Transverse colon (tissue), 4 donors: ENCODE results near the gene DEAF1. TPM values are rescaled to one million over a fixed set of nuclear protein-coding genes. Genes with fewer than 3 reads are reported as not detected.

Experiments used
- DNase-seq: peaks from one replicate; pipeline ENCODE4 v3.0.0-alpha.2; 2019
- H3K27ac ChIP-seq, 4 donors: fragments of 200-600 bp; sonication (generic); 2 replicates each; pipeline ENCODE4 v1.5.1; 2016 to 2018; ENCODE audit warnings: inconsistent platforms in 4 of 4
- H3K27me3 ChIP-seq: fragments of 200-600 bp; sonication (generic); 2 replicates; pipeline ENCODE4 v1.5.1; 2017; ENCODE audit warnings: inconsistent platforms
- H3K36me3 ChIP-seq, 4 donors: fragments of 200-600 bp; sonication (generic); 2 replicates each; pipeline ENCODE4 v1.5.1; 2017 to 2019; ENCODE audit warnings: inconsistent platforms in 4 of 4
- H3K4me1 ChIP-seq, 4 donors: fragments of 200-600 bp; sonication (generic); 2 replicates each; pipeline ENCODE4 v1.5.1; 2017 to 2020; ENCODE audit warnings: inconsistent platforms in 4 of 4
- H3K4me3 ChIP-seq, 4 donors: fragments of 200-600 bp; sonication (generic); 1 replicate in 1 of 4; 2 replicates in 3 of 4; pipeline versions ENCODE4 v1.5.1 to v1.6.1; 2017 to 2019; ENCODE audit warnings: inconsistent platforms in 4 of 4
- H3K9me3 ChIP-seq, 2 donors: fragments of 200-600 bp; sonication (generic); 2 replicates each; pipeline ENCODE4 v1.5.1; 2017 to 2019; ENCODE audit warnings: inconsistent platforms in 2 of 2
- CTCF ChIP-seq, 5 experiments: fragments of 200-600 bp in 3 of 5; fragments of 450-650 bp in 2 of 5; sonication (generic) in 3 of 5; IDR thresholded peaks; 1 replicate in 2 of 5; 2 replicates in 3 of 5; pipeline ENCODE4 v1.5.1; 2016 to 2017; ENCODE audit warnings: antibody characterized with exemption in 5 of 5, inconsistent platforms in 3 of 5, mild to moderate bottlenecking in 2 of 5, moderate library complexity in 1 of 5
- EP300 ChIP-seq: sonication (generic); formaldehyde crosslinking; IDR thresholded peaks from one replicate; pipeline ENCODE4 v1.6.1; 2017; ENCODE audit warnings: antibody characterized with exemption, low read depth
- POLR2A ChIP-seq: fragments of 450-650 bp; IDR thresholded peaks from one replicate; pipeline ENCODE4 v1.6.1; 2016; ENCODE audit warnings: antibody characterized with exemption, mild to moderate bottlenecking, moderate library complexity
- POLR2AphosphoS5 ChIP-seq, 3 donors: sonication (generic); formaldehyde crosslinking; IDR thresholded peaks; one replicate each; pipeline ENCODE4 v1.6.1; 2016; ENCODE audit warnings: antibody characterized with exemption in 3 of 3
- WGBS, 2 donors: methylation state at CpG; one replicate each; pipeline ENCODE4 v1.1.5; 2018; ENCODE audit warnings: low coverage in 1 of 2; 5-methylcytosine and 5-hydroxymethylcytosine counted together
- in situ Hi-C, 4 donors: fragments of 200-750 bp; cut with MboI; loops; one replicate each; pipeline versions ENCODE4 v1.15.0 to v1.15.1; 2017; ENCODE audit warnings: low sequenced_read_pairs in 3 of 4, low pct_ligation_motif_present in 1 of 4, low pct_unique_long_range_greater_than_20kb in 1 of 4
- intact Hi-C: fragments of 100-400 bp; cut with DNase I; formaldehyde crosslinking; loops from one replicate; pipeline ENCODE4 v1.15.1; 2023; ENCODE audit warnings: low total_unique reads
- total RNA-seq, 4 donors: library from RNA; depleted of rRNA; stranded (reverse); fragments of >200 nt; gene quantifications; one replicate each; pipeline ENCODE4 v1.1.0, GENCODE V29; 2016

DEAF1 gene
- total RNA-seq, 4 donors from 2014 or later: 24.4 to 84.5 (median 34.0) TPM

GRCh38 chr11:617199-617911, 77.7 kb downstream of the DEAF1 start:
- Histone ChIP-seq H3K4me3 (no peak overlapping the region), H3K9me3 (no peaks in the 10 kb centered on the region), H3K27ac (no peak overlapping the region), H3K36me3 (no peaks in the 10 kb centered on the region), H3K27me3 (no peaks in the 10 kb centered on the region), H3K4me1 (peaks cover 20 to 38% (median 34%) of the 10 kb centered on the region in 4 donors)
- in situ Hi-C loops (no loop called here), intact Hi-C loops (no loop called here)
- DNase-seq: no peak
- WGBS, 2 donors: 83 to 95% methylated on average over 3 to 56 of the region's 57 CpGs
- TF ChIP-seq CTCF (IDR thresholded peaks at IDR 0.05) (no peak), POLR2A (no peak), POLR2AphosphoS5 (IDR thresholded peaks at IDR 0.05) (no peak), EP300 (no peak)

- Histone ChIP-seq H3K36me3 (peaks cover 0 to under 1% (median under 1%) of the 10 kb centered on the region in 4 donors), H3K4me3 (peak overlapping the region in 3 of 4 donors; percentile 51 to 78 (median 67)), H3K9me3 (no peaks in the 10 kb centered on the region), H3K27me3 (no peaks in the 10 kb centered on the region), H3K4me1 (peaks cover 20 to 46% (median 36%) of the 10 kb centered on the region in 4 donors), H3K27ac (peak overlapping the region; percentile 92 to 99 (median 96))
- intact Hi-C loops: no loop called here
- 60 to 77% methylated on average over 1 to 37 of the region's 39 CpGs for WGBS, 2 donors
- in situ Hi-C loops: no loop called here
- DNase-seq: no peak
- TF ChIP-seq POLR2AphosphoS5 (IDR thresholded peaks at IDR 0.05): peak in 1 of 3 donors; percentile 0
- no peak for TF ChIP-seq CTCF (IDR thresholded peaks at IDR 0.05)
These were observed 78.5 kb downstream of the DEAF1 start for GRCh38 chr11:616320-617198.

GRCh38 chr11:615504-616319, 79.3 kb downstream of the DEAF1 start, which contains the start of gene IRF7:
IRF7 (minus strand) TSS chr11:615950; CDS start chr11:615364, 586 bp downstream.
- in situ Hi-C loops: no loop called here
- Histone ChIP-seq H3K27me3 (no peaks in the 10 kb centered on the region), H3K4me1 (peaks cover 20 to 48% (median 37%) of the 10 kb centered on the region in 4 donors), H3K4me3 (peak within 1 kb of the TSS; percentile 51 to 82 (median 72)), H3K27ac (peak within 1 kb of the TSS; percentile 92 to 99 (median 96)), H3K36me3 (peaks cover 0 to 9% (median 5%) of the 10 kb centered on the region in 4 donors), H3K9me3 (no peaks in the 10 kb centered on the region)
- intact Hi-C loops: no loop called here
- 4 to 17% methylated on average over 9 to 57 of the region's 66 CpGs for WGBS, 2 donors
- TF ChIP-seq POLR2AphosphoS5 (IDR thresholded peaks at IDR 0.05): peak; percentile 74 to 93 (median 85)
- peak; percentile 93 for TF ChIP-seq POLR2A
- TF ChIP-seq EP300: no peak
- TF ChIP-seq CTCF (IDR thresholded peaks at IDR 0.05): no peak
- DNase-seq: peak; percentile 98
